BE2C (cell line): ENCODE results near the gene ITM2B.
A peak's percentile ranks its signal among the peaks of the same experiment; 100 is the strongest.

ENCODE experiments used
- DNase-seq: peaks from one replicate; pipeline ENCODE4 v3.0.0-alpha.2; 2020
- H3K27me3 ChIP-seq: fragments of 250-450 bp; sonication (Bioruptor Pico); 2 replicates; pipeline ENCODE4 v1.5.1; 2020; ENCODE audit warnings: mild to moderate bottlenecking
- H3K36me3 ChIP-seq: fragments of 250-450 bp; sonication (Bioruptor Pico); 2 replicates; pipeline ENCODE4 v1.5.1; 2020; ENCODE audit warnings: mild to moderate bottlenecking
- H3K4me1 ChIP-seq: fragments of 250-450 bp; sonication (Bioruptor Pico); 2 replicates; pipeline ENCODE4 v1.5.1; 2020
- H3K4me3 ChIP-seq: 2 replicates; pipeline ENCODE4 v1.5.1; 2011; ENCODE audit warnings: low read depth, low read length
- H3K9me3 ChIP-seq: fragments of 250-450 bp; sonication (Bioruptor Pico); 2 replicates; pipeline ENCODE4 v1.5.1; 2020
- CTCF ChIP-seq: IDR thresholded peaks from 2 replicates; pipeline ENCODE4 v1.5.1; 2012; ENCODE audit warnings: mild to moderate bottlenecking, low read depth, low read length

ITM2B gene

GRCh38 chr13:48302871-48303358 is 69.9 kb downstream of the ITM2B start:
- H3K9me3 ChIP-seq = no peaks in the 10 kb centered on the region
- H3K4me3 ChIP-seq = peak overlapping the region; percentile 90
- no peak for TF ChIP-seq CTCF
- no peaks in the 10 kb centered on the region for H3K27me3 ChIP-seq
- no peak for DNase-seq
- peaks cover 13% of the 10 kb centered on the region for H3K4me1 ChIP-seq
- no peaks in the 10 kb centered on the region for H3K36me3 ChIP-seq

- DNase-seq = peak; percentile 91
- peaks cover 13% of the 10 kb centered on the region for H3K4me1 ChIP-seq
- TF ChIP-seq CTCF = no peak
- H3K36me3 ChIP-seq = no peaks in the 10 kb centered on the region
- no peaks in the 10 kb centered on the region for H3K9me3 ChIP-seq
- H3K27me3 ChIP-seq = no peaks in the 10 kb centered on the region
- H3K4me3 ChIP-seq = peak within 1 kb of the TSS; percentile 90
Measured at GRCh38 chr13:48303359-48304142, 70.5 kb downstream of the ITM2B start, which contains the start of gene RB1. RB1 (plus strand) TSS chr13:48303751; CDS start chr13:48303913, 162 bp downstream.

GRCh38 chr13:48304143-48304876 is 71.3 kb downstream of the ITM2B start:
- peaks cover 13% of the 10 kb centered on the region for H3K4me1 ChIP-seq
- DNase-seq = peak; percentile 39
- H3K36me3 ChIP-seq = no peaks in the 10 kb centered on the region
- H3K27me3 ChIP-seq = no peaks in the 10 kb centered on the region
- peak overlapping the region; percentile 90 for H3K4me3 ChIP-seq
- no peak for TF ChIP-seq CTCF
- H3K9me3 ChIP-seq = no peaks in the 10 kb centered on the region

GRCh38 chr13:48311223-48311622 is 78.2 kb downstream of the ITM2B start:
- Histone ChIP-seq H3K4me1 (no peaks in the 10 kb centered on the region), H3K36me3 (peaks cover 5% of the 10 kb centered on the region; the same call in 1 of the 2 replicates), H3K9me3 (no peaks in the 10 kb centered on the region), H3K4me3 (no peak overlapping the region), H3K27me3 (no peaks in the 10 kb centered on the region)
- TF ChIP-seq CTCF = no peak
- DNase-seq = no peak

GRCh38 chr13:48315969-48316650 is 83.1 kb downstream of the ITM2B start:
- H3K4me3 ChIP-seq = no peak overlapping the region
- no peaks in the 10 kb centered on the region for H3K9me3 ChIP-seq
- H3K4me1 ChIP-seq = no peaks in the 10 kb centered on the region
- H3K36me3 ChIP-seq = peaks cover 12% of the 10 kb centered on the region
- DNase-seq = no peak
- no peak for TF ChIP-seq CTCF
- no peaks in the 10 kb centered on the region for H3K27me3 ChIP-seq
